Hindlimb muscle (tissue), 1 donor: ENCODE measurements around the gene DPYSL3. TPM values are rescaled to one million over a fixed set of nuclear protein-coding genes. Genes with fewer than 3 reads are reported as not detected.

ENCODE experiments used
- DNase-seq: peaks from one replicate; pipeline ENCODE4 v3.0.0-alpha.2; 2013
- polyA plus RNA-seq: library from polyadenylated mRNA; unstranded; fragments of 120-200 nt; gene quantifications from one replicate; pipeline ENCODE4 v1.2.1, GENCODE V29; 2013; ENCODE audit not compliant: insufficient read length

Gene DPYSL3
- polyA plus RNA-seq, 1 donor: 81.7 TPM

DNA sequence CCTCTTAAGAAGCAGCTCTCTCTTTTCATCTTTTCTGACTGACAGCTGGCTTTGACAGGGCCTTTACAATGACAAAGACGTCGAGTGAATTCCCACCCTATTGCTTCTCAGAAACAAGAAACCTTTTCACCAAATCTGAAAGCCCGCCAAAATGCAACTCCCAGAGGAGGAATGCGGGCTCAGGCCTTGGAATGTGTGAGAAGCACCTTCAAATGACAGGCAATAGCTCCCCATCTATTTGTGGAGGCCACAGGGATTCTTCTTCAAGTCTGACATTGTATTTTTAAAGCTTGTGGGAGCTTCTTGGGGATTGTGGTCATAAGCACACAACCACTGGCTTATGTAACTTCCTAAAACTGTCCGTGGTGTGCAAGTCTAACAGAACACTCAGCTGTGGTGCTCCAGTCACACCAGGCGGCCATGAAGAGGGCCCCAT is 72.7 kb downstream of the DPYSL3 start:
- no peak for DNase-seq

DNA sequence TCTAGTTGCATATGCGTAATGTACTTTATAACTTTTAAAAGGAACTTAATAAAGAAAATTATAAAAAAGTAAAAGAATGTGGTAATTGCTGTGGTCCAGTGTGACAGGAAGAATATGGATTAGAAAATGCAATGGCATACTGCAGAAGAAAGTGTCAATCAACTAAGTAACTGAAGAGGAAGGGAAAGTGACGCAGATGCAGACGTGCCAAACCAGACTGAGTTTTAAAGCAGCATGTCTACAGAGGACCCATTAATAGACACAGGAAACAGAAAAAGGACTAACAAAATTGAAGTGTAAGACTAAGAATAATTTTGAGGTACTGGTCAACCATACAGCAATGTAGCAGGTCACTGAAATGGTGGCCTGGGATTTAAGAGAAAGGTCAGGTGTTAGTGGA is 73.3 kb downstream of the DPYSL3 start:
- no peak for DNase-seq

DNA sequence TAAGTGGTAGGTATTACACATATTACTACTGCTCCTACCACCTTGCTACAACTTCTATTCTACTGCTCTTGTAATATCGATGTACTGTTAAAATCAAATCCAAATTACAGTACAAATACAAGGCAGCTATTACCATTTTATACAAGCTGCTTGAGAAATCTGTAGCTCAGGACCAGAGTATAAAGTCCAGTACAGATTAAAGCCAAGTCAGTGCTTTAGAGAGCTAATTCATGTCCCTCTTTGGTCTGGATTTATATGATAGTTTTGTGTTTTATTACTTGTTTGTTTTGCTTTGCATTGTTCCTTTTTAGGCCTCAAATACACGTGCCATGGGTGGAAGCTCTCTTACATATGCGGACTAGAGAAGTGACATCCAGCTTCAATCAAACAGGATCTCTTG is 75.8 kb downstream of the DPYSL3 start:
- no peak for DNase-seq

DNA sequence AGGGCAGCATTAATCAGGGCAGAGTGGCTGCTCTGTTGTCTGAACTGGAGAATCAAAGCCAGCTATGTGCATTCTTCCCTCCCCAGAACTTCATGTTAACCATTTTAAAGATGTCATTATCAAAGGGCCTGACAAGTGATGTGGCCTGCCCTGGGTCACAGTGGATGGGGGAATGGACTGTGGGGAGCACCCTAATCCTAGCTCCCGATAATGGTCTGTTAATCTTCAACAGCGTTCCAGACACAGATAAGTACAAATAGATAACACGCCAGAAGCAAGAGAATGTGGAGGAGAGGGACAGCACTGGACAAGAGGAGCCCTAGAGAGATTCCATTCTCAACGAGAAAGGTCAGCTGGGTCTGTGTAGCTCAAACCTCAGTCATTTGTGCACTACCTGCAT is 77.5 kb downstream of the DPYSL3 start:
- DNase-seq: no peak

DNA sequence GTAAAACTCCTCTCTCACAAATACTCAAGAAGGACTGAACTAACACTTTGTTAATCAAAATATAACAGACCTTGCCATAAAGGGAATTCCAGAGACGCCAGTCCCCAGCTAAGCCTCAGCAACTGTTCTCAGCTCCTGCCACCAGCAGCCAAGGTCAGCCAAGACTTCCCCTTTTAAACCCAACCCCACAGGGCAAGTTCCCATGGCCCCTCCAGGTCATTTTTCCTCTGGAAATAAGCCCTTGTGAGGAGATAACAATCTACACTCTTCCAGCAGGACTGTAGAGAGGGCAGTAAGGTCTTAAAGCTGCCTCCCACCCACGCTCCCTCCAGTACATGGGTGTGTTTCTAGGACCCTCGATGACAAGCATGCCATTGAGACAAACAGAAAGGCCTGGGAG is 78.3 kb downstream of the DPYSL3 start:
- DNase-seq: no peak

DNA sequence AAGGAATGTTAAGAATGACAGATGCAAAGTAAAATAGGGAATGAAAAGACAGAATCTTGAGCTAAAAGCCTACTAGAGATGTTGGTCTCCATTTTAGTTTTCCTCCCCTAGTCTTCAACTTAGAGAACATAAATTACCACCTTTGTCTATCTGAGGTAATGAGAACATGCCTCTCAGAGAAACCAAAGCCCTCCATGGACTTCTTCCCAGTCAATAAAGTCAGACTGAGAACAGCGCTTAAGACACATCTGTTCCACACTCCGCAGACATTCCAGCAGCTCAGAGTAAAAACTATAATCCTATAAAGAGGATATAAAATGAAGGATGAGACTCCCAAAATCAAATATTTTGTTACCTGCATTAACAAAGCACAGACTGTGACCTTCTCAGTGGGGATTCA is 79.2 kb downstream of the DPYSL3 start:
- DNase-seq: no peak

DNA sequence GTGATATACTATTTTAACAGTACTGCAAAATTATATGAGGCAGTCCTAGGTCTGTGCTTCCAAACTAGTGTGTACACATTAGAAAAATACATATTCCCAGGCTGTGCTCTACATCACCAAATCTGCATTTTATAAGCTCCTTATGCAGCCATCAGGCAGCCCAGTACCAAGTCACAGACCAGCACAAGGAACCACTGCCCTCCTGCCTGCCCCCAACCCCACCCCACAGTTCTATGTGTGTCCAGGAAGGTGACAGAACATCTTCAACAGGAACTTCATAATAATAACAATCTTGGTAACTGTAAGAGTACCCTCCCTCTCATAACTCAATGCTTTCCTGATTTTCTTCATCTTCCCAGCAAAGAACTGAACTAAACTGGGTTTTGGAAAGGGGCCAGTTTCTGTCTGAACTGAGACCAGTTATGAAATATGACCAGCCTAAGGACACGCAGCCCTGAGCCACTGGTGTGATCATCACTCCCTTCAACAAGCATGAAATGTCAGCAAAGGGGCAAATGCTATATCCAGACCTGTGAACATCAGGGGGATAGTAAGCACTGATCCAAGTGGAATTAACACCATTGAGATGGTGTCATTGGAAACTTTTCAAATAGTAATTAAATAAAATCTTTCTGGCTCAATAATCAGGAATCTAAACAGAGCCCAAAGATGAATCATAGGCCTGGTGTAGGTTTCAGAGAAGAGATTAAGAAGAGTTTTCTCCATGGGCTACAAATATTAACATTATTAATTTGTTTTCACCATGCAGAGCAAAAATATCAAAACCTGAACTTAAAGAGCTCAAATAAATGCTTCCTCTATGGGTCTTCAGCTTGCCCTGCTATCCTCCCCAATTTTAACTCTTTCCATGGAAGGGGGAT is 82.1 kb downstream of the DPYSL3 start:
- DNase-seq: no peak

DNA sequence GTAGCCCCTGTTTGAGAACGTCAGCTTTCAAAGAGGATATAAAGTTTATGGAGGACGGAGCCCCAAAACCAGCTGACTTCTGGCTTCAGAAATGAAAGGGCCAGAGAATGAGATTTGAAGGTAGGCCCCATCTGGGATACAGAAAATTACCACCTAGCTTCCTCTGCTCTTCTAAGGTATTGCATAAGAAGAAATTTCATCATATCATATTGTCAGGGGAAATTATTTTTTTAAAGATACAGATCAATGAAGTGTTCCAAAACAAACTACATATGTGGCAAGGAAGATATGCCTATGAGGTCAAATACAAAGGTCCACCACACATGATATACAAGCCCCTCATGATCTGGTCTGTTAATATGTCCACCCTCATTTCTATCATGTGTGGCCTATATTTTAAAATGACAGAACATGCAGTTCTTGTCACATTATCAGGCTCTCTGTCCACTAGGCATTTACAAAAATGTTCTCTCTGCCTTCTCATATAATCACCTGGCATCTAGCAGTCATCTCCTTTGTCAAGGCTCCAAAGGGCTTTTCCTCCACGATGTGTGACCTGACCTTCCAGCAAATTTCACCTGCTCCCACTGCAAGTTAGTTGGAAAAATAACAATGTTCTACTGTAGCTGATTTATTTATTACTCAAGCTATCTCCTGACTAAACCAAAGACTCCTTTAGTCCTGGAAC is 83.1 kb downstream of the DPYSL3 start:
- DNase-seq: no peak

DNA sequence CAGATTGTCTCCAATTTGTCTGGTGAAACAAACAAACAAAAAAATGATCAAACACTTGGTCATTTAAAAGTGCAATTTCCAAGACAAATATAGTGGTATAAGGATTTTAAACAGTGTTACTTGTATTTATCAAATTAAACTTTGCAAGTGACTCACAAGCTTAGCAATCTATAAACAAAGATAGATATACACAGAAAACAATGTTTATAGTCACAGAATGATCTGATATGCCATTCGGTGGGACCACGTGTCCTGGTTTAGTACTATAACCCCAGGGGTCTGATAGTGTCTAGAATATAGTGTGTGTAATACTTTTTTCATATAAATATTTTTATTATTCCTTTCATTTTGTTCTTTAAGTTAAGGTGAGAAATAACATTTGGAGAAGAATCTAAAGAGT is 91.3 kb downstream of the DPYSL3 start:
- no peak for DNase-seq

DNA sequence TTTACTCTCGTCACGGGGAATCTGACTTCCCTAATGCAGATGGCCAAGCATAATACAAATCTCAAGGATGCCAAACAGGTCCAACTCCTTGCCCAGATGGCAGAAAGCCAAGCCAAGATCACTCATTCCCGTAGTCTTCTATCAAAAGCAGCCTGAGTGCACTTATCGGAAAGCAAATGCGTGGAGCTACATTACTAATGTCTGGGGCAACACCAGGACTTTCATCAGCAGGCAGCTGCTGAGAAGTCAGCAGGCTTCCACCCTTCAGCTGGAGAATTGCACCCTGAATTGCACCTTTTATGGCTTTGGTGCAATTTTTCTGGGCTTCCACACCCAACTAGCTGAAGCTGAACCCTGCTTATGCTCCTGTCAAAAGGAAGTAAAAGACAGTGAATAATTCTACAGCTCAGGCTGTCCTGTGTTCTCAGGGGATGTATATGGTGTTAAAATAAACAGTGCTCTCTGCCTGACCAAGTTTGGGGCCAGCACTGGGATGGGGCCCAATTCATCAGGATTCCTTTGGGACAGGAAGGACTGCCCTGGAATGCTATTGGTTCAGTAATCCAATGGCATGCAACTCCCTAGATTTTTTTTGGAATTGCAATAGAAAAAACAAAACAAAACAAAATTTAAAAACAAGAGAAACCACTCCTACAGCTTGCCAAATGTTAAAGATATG is 92.6 kb downstream of the DPYSL3 start:
- DNase-seq: no peak

DNA sequence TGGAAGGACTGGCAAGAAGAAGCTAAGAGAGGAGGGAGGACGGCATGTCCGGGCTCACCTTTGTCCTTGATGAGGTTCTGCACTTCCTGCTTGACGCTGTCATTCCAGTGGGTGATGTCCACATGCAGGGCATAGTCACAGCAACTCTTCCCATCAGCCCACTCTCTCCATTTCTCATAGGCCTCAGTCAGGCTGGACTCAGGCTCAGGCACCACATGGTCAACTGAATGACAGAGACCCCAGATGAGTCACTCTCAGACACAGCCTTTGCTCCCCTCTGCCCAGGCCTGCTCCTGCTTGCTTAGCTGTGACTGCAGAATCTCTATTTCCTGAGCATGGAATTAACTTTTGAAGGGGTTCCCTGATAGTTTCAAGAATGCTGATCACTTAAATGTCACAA is 94.2 kb downstream of the DPYSL3 start:
- no peak for DNase-seq

DNA sequence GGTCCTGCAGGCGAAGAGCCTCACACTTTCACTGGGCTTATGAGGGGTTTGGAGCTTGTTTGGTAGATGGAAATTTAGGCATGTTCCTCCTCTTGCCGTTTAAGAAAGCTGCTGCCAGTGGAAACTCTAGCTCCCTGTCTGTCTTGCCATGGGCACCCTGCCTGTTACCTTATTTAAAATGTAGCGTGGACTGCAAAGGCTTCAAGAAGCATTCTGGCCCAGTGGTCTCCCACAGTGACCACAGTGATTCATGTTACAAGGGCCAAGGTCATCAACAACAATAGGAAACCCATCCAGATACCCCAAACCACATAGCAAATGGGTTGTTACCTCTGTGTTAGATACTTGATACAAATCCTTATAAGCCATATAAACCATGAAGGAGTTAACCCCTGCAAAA is 96.6 kb downstream of the DPYSL3 start:
- no peak for DNase-seq

DNA sequence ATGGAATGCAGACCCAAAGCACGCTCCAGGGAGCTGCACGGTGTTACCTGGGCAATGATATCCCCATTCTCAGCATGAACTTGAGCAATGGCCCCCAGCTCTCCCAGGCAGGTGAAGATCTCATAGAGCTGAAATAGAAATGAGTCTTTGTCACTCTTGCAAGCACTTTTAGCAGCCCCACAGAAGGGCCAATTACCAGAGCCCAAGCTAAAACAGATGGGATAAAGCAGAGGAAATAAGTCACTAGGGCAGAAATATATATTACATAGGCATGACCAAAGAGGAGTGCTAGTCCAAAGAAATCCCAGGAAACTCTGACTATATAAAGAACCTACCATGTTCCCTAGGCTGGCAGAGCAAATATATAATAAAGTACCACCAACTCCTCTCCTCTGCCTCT is 97.3 kb downstream of the DPYSL3 start:
- DNase-seq: no peak

DNA sequence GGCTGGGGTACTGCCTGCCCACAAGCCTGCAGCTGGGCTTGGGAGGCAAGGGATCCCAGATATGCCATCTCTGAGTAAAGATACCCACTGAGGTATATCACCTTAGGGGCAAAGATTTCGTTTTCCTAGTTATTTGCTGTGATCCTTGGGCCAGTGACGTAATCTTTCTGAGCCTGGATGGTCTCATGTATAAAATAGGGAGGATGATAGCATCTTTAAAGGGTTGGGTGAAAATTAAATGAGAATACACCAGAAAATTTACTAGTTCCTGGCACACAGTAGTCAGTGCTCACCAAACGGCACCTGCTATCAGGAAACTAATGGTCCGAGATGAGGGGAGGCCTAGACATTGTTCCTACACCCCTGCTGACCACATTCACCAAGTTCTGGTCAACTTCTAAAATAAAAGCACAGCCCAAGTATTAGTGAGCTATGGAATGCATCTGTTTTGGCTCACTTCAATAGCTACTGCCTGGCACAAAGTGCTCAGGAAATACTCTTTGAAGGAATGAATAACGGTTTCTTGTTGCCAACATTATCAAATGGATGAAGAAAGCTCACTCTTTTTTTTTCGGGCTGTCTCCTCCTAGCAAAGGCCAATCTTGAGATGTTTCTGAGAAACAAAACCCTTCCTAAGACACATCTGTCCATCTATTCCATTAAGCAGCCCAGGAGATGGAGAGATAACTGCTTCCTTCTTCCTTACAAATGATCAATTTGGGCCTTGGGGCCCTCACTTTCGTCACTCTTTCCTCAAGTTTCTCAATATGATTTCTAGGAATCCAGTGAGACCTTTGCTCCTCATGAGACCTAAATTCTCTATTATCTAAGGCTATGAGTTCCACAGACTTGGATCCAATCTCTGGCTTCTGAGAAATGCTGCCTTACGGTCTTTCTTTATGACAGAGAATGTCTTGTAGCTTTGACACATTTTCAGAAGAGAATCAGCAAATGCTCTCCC is 98.2 kb downstream of the DPYSL3 start:
- DNase-seq: no peak

DNA sequence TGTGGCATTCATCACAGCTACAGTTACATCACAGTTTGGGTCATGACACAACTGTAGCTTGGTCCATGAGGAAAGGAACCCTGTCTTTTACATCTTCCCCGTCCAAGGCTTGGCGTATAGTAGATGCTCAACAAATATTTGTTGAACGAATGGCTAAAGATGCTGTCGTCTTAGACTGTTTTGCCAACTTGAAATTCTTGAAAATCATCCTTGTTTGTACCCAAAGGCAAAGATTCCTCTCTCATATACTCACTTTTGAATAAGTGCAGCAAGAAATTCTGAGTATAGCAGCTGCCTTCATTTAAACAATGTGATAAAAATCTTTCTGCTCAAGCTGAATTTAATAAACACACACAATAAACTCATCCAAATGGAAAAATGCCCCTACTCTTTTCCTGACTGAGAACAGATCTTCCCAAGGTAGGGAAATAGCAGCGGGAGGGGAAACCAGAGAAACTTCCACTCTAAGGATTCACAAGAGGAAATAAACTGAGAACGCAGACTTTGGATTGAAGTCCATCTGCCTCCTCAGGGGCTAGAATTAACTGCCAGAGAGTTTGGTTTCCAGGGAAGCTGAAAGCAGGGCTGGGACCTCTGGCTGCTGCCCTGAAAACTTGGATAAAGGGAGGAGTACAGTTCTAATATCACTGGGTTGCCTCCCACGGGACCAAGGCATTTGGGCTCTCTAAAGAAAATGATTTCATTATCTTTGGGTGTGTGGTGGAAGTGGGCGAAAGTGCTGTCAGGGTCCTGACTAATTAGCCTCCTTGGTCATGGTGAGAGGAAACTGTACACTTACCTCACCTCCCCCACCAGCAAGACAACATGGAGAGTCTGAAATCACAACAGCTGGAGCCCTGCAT is 99.1 kb downstream of the DPYSL3 start:
- peak; percentile 41 for DNase-seq

DNA sequence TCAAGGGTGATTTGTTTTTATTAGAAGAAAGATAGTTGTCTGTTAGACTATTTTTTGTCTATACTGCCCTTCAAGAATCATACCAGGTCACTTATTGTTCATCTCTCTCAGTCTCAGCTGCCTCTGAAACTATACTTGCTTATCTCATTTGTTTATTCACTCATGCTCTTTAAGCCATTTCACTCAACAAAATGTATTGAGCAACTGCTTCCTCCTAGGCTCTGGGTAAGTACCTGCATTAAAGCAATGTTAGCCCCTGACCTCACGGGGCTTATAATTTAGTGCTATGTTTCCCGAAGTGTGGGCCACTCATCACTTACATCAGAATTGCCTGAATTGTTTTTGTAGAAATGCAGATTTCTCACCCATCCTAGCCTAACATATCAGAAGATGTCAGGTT is 100.9 kb downstream of the DPYSL3 start:
- no peak for DNase-seq

DNA sequence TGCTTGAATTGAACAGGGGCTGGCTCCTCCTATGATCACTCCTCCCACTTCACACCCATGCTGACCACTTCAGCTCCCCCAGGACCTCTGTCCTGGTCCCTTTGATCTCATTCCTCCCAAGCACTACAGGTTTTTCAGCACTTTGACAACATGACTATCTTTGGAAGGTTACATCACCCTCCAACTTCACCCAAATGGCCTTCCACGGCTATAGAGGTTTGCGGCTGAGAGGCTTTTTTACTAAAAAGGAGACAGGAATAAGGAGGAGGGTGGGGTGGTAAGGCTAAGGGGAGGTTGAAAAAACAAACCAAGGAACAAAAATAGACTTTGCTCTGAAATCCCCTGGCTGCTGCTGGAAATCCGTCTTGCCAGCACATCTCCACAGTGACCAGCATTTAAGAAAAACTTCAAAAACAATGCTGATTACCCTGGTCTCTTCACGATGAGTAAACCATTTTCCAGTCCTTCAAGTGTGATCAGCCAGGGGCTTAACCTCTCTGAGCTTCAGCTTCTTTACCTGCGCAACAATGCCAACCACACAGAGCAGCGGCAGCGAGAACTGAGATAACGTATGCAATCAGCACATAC is 102.7 kb downstream of the DPYSL3 start:
- DNase-seq: no peak

DNA sequence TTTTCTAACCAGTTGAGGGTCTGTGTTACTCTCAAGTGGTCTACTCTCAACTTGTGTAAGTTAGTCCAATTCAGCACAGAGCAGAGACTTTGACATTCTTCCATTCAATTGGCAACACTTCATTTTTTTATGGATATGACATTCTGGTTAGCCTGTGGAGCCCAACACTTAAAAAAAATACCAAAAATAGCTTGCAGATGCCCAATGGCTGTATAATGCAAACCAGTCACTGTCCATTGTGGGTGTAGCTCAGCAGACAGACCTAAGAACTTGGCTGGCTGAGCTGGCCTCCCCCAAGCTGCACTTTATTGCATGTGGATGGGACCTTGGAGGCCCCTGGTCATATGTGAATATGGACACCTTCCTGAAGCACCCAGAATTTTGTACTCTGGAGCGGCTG is 103.2 kb downstream of the DPYSL3 start:
- DNase-seq: no peak

DNA sequence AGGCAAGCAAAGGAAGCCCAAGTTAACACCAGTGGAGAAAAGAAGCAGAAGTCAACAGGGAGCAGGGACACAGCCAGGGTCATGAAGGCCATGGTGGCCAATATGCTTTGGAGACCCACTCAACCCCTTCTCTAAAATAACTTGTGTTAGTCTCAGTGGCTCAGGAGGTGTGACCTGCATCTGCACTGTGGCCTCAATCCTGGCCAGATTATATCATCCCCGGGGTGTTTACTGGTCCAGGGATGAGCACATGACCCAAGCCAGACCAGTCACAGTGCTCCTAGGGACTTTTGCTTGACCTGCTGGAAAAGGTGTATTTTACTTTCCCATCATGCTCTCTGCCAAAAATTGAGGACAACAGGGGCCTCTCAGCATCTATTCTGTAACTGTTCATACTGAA is 105.2 kb downstream of the DPYSL3 start:
- DNase-seq: no peak

DNA sequence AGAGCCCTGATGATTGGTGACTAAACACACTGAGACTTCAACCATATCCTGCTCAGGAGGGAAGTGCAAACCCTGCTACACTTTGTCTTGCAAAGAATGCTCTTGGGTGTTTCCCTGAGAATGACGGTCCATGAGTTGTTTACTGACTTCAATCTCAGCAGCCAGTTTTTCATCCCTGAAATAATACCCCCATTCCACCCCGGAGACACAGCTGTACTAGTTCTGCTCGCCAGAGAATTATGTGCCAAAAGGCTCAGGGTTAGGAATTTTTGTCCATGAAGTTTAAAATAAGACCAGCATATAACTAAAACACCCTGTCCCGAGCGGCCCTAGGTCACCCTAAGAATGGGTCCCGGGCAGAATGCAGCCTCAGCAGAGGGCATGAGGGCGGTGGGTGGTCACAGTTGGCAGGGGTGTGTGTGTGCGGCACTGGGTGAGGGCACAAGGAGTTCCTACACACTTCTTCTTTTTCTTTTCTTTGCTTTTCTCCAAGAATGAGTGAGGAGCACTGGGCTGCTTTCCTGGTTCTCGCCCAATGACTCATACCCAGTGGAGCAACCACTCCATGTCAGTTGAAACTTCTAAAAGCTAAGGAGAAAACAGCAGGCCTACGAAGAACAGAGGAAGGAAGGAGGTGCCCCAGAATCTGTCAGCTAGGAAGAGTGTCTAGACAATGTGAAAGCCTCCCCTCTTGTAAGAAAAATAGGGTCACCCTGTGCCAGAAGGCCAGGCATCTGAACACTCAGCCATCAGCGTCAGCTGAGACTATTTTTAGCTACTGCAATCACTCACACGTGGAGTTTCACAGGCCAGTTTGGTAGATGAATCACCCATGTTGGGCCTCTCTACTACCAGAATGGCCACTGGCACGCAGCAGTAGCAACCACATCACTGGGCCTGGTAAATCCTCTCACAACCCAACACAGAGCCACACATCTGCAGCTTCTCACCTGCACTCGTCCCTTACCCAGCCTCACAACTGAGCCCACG is 105.9 kb downstream of the DPYSL3 start:
- no peak for DNase-seq
